ENCODE measurements around the gene THAP11. TPM values are rescaled to one million over a fixed set of nuclear protein-coding genes. Genes with fewer than 3 reads are reported as not detected.

THAP11 gene
- total and polyA plus RNA-seq, 2 of the 13 experiments (the other 11 are each of a cell fraction or from before 2014, with no cell fraction given): 44.2 to 53.4 TPM

- TF ChIP-seq NFE2 (CRISPR knock-in tag; IDR thresholded peaks at IDR 0.05) (no peak), ZSCAN25 (CRISPR knock-in tag; IDR thresholded peaks at IDR 0.05) (no peak; the same call in 1 of the 2 replicates), U2AF2 (IDR thresholded peaks at IDR 0.05; ENCODE audit: low read depth, low read length) (no peak), ZSCAN20 (CRISPR knock-in tag; IDR thresholded peaks at IDR 0.05; ENCODE audit: borderline replicate concordance) (no peak), EHMT2 (IDR thresholded peaks at IDR 0.05; ENCODE audit: borderline replicate concordance, low read depth, low read length) (no peak), ZNF83 (CRISPR knock-in tag; IDR thresholded peaks at IDR 0.05; ENCODE audit: borderline replicate concordance) (peak; percentile 32; the same call in 1 of the 2 replicates), TEAD2 (CRISPR knock-in tag; IDR thresholded peaks at IDR 0.05) (no peak), ZFYVE20 (CRISPR knock-in tag; IDR thresholded peaks at IDR 0.05; ENCODE audit: borderline replicate concordance, low read depth) (no peak; the same call in 1 of the 2 replicates), CENPT (CRISPR knock-in tag; IDR thresholded peaks at IDR 0.05; ENCODE audit: low read depth) (no peak; the same call in 1 of the 2 replicates), RCOR2 (CRISPR knock-in tag; IDR thresholded peaks at IDR 0.05) (no peak), FOXO4 (CRISPR knock-in tag; conservative IDR thresholded peaks at IDR 0.05) (no peak), SMARCE1 (IDR thresholded peaks at IDR 0.05; ENCODE audit: borderline replicate concordance) (no peak), ZNF326 (CRISPR knock-in tag; IDR thresholded peaks at IDR 0.05; ENCODE audit: borderline replicate concordance) (no peak), BRD4 (CRISPR knock-in tag; IDR thresholded peaks at IDR 0.05) (peak; percentile 8; the same call in 1 of the 2 replicates), FIP1L1 (IDR thresholded peaks at IDR 0.05; ENCODE audit: borderline replicate concordance, insufficient read depth, low read depth, low read length) (0 out of 2 replicates have a peak, but pooled peaks have one; percentile 81), HNRNPLL (IDR thresholded peaks at IDR 0.05; ENCODE audit: low read depth, low read length, poor library complexity, severe bottlenecking) (no peak), ZNF552 (CRISPR knock-in tag; IDR thresholded peaks at IDR 0.05; ENCODE audit: borderline replicate concordance) (peak; percentile 54; the same call in 1 of the 2 replicates), ATAD3A (CRISPR knock-in tag; IDR thresholded peaks at IDR 0.05) (no peak), MTERF4 (CRISPR knock-in tag; IDR thresholded peaks at IDR 0.05) (peak; percentile 90), FOXK1 (CRISPR knock-in tag; IDR thresholded peaks at IDR 0.05; ENCODE audit: borderline replicate concordance, low read depth) (peak; percentile 83; the same call in 1 of the 2 replicates), TEAD3 (CRISPR knock-in tag; optimal IDR thresholded peaks at IDR 0.05; ENCODE audit: borderline replicate concordance) (peak; percentile 87), ERF (CRISPR knock-in tag; IDR thresholded peaks at IDR 0.05) (peak; percentile 27; the same call in 1 of the 2 replicates), ZBED4 (CRISPR knock-in tag; IDR thresholded peaks at IDR 0.05; ENCODE audit: borderline replicate concordance) (peak; percentile 70), ZNF670 (CRISPR knock-in tag; IDR thresholded peaks at IDR 0.05; ENCODE audit: borderline replicate concordance) (no peak; the same call in 1 of the 2 replicates)
Observed at GRCh38 chr16:67841816-67842508, at the start of gene THAP11 (continued).

All from HepG2 (cell line).